Activated CD4-positive, alpha-beta T cell treated with anti-CD3 and anti-CD28 coated beads for 24 hours (primary cell): ENCODE data around the gene CFAP119.

Experiments
- DNase-seq, 2 donors: peaks; one replicate each; pipeline ENCODE4 v3.0.0-alpha.2; 2020; ENCODE audit warnings: low read depth in 2 of 2

CFAP119 gene

DNA sequence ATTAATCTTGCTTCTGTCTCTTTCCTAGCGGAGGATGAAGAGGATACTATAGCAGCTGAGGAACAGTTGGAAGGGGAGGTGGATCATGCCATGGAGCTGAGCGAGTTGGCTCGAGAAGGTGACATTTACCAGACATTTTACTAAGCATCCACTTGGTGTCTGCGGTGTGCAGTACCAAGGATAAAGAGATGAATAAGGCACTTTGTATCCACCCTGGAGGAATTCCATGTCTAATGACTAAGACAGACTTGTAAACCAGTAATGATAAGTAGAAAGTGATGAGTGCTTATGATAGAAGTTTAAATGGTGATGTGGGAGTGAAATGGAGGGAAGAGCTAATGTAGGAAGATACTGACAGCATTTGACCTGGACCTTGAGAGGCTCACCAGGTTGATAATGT lies 50.9 kb downstream of the CFAP119 start:
- no peak for DNase-seq
